GM13977 (cell line): ENCODE data around the gene MYO7B.

Experiments used
- DNase-seq: peaks from one replicate; pipeline ENCODE4 v3.0.0; 2012; ENCODE audit warnings: low spot score
- CTCF ChIP-seq: IDR thresholded peaks from 2 replicates; pipeline ENCODE4 v1.5.1; 2012; ENCODE audit warnings: mild to moderate bottlenecking, control low read depth; ENCODE audit not compliant: insufficient read depth; ENCODE audit errors: extremely low read depth, missing control alignments
- in situ Hi-C: fragments of 300-500 bp; cut with MboI; formaldehyde crosslinking; loops from one replicate; pipeline ENCODE4 v1.12.0; 2022; ENCODE audit warnings: low sequenced_read_pairs, low pct_unique_long_range_greater_than_20kb, mixed read lengths, inconsistent platforms; ENCODE audit not compliant: unreplicated experiment

The MYO7B gene

GRCh38 chr2:127660291-127660578, 124.8 kb downstream of the MYO7B start:
- in situ Hi-C loops, result no loop called here
- no peak for DNase-seq
- no peak for TF ChIP-seq CTCF

- no peak for DNase-seq
- in situ Hi-C loops, result no loop called here
- TF ChIP-seq CTCF, result no peak
These were observed 125.7 kb downstream of the MYO7B start for GRCh38 chr2:127661072-127661649.

GRCh38 chr2:127661949-127662510, 126.5 kb downstream of the MYO7B start:
- in situ Hi-C loops, result no loop called here
- DNase-seq, result no peak
- no peak for TF ChIP-seq CTCF

- DNase-seq, result no peak
- in situ Hi-C loops, result no loop called here
- TF ChIP-seq CTCF, result no peak
These were observed 127.6 kb downstream of the MYO7B start for GRCh38 chr2:127662937-127663565.

- no peak for TF ChIP-seq CTCF
- in situ Hi-C loops, result no loop called here
- no peak for DNase-seq
These were observed 128.1 kb downstream of the MYO7B start for GRCh38 chr2:127663566-127664064.

- in situ Hi-C loops, result no loop called here
- DNase-seq, result no peak
- TF ChIP-seq CTCF, result no peak
These were observed 128.8 kb downstream of the MYO7B start for GRCh38 chr2:127664065-127664894.
